ENCODE data around the gene CPEB3. TPM values are rescaled to one million over a fixed set of nuclear protein-coding genes. Genes with fewer than 3 reads are reported as not detected.

Gene CPEB3
- total RNA-seq, 6 experiments from 2014 or later = 0.85 to 1.1 (median 1.0) TPM

DNA sequence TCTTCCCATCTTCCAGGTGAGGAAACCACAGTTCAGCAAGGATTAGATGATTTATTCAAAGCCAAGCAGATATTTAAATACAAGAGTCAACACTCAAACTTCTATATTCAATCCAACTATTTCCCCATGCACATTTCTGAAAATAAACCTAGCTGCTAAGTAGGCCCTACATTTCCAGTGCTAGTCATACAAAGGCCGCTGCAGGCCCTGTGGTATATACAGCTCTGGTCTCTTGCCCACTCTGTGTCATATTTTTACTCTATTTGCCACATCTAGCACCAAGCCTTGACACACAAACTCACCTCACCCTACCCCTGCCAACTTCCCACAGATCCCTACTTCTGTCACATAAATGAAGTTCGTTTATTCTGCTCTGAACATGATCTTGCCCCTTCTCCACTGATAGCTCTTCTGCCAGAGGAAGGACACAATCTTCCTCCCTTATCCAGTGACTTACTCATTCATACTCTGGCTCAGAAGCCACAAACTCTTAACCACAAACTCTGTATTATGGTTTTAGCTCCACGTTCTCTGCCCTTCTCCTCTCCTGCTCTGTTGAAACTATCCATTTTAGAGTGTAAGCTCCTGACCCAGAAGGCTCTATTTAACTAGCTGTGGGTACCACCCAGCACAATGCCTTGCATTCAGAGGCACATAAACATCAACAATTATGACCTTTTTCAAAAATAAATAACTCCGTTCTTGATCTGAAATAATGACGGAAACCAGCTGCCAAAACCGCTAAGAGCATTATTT lies 180.7 kb downstream of the CPEB3 start:
- Mint-ChIP-seq H3K27me3 (ENCODE audit: insufficient read depth) (no peaks in the 10 kb centered on the region), H3K36me3 (ENCODE audit: low read depth) (no peaks in the 10 kb centered on the region), H3K4me3 (no peak overlapping the region), H3K27ac (no peak overlapping the region), H3K4me1 (ENCODE audit: low read depth) (no peaks in the 10 kb centered on the region), H3K9me3 (no peaks in the 10 kb centered on the region)
- DNase-seq = peak; percentile 48
- TF ChIP-seq, protein P1, sequence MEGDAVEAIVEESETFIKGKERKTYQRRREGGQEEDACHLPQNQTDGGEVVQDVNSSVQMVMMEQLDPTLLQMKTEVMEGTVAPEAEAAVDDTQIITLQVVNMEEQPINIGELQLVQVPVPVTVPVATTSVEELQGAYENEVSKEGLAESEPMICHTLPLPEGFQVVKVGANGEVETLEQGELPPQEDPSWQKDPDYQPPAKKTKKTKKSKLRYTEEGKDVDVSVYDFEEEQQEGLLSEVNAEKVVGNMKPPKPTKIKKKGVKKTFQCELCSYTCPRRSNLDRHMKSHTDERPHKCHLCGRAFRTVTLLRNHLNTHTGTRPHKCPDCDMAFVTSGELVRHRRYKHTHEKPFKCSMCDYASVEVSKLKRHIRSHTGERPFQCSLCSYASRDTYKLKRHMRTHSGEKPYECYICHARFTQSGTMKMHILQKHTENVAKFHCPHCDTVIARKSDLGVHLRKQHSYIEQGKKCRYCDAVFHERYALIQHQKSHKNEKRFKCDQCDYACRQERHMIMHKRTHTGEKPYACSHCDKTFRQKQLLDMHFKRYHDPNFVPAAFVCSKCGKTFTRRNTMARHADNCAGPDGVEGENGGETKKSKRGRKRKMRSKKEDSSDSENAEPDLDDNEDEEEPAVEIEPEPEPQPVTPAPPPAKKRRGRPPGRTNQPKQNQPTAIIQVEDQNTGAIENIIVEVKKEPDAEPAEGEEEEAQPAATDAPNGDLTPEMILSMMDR (IDR thresholded peaks at IDR 0.05) = no peak

DNA sequence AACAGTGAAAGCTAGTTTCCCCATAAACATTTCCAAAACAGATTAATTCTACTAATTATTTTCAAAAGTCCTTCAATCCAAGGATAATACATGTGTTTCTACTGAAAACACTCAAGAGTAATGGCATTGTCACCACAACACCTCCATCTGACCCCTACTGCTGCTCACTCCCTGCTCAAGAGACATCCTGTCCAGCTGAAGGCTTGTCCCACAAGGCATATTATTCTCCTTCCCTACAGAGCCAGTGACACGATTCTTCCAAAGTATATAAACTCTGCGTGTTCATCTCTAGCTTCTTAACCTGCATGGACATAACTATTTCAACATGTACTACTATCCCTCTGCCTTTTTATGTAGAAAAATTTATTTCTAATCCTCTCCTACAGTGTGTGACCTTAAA lies 182.1 kb downstream of the CPEB3 start:
- H3K36me3 Mint-ChIP-seq (ENCODE audit: low read depth) = no peaks in the 10 kb centered on the region
- DNase-seq = no peak
- H3K4me1 Mint-ChIP-seq (ENCODE audit: low read depth) = peaks cover 2% of the 10 kb centered on the region; the same call in 1 of the 2 replicates
- H3K9me3 Mint-ChIP-seq = no peaks in the 10 kb centered on the region
- H3K27ac Mint-ChIP-seq = no peak overlapping the region
- H3K27me3 Mint-ChIP-seq (ENCODE audit: insufficient read depth) = no peaks in the 10 kb centered on the region
- no peak overlapping the region for H3K4me3 Mint-ChIP-seq
- TF ChIP-seq, protein P1 (IDR thresholded peaks at IDR 0.05) = no peak

DNA sequence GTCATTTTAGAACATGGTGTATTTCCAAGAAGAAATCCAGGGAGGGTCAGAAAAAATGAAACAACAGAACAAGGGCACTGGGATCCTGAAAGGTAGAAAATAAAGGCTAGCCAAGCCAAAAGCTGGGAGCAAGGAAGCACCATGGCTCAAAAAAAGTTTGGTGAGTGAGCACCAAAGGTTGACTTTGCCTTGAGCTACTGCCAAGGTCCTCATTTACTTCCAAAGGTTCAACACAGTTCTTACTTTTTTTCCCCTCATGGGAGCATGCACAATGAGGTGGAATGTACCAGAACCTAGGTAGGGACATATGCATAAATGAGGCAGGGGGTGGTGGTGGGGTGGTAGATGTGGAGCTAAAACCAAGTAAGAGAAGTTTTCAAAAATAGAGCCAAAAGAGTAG lies 182.8 kb downstream of the CPEB3 start:
- Mint-ChIP-seq H3K4me3 (no peak overlapping the region), H3K36me3 (ENCODE audit: low read depth) (no peaks in the 10 kb centered on the region), H3K27ac (no peak overlapping the region), H3K27me3 (ENCODE audit: insufficient read depth) (0 out of 2 replicates have a peak, but pooled peaks cover 2% of the 10 kb centered on the region), H3K9me3 (no peaks in the 10 kb centered on the region), H3K4me1 (ENCODE audit: low read depth) (peaks cover 8% of the 10 kb centered on the region)
- TF ChIP-seq, protein P1 (IDR thresholded peaks at IDR 0.05) = no peak
- DNase-seq = no peak

DNA sequence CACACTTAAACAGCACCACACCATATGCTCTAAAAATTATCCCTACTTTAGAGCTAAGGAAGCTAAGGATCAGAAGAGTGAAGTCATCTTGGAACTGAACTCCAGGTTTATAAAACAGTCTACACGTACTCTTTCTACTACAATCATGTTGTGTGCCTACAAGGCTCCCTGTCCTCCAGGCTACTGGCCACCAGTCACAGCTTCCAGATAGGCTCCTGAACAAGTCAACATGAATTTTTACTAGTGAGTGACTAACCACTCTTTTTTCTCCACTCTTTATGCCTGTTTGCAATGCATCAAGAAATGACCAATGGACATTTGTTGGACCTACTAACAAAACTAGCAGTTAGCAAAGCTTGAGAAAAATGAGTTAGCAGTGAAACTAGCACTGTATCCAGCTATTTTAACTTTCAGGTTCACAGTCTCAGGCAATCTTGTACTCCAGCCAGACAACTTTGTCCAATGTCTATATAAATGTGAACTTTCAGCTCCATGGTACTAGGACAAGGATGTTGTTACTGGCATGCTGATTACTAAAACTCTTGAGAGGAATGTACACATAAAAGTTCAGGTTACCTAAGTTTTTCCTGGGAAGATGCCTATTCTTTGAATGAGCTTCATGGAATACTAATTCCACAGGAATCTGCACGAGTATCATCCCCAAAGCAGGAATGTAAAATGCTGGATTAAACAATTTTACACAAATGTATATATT lies 187.3 kb downstream of the CPEB3 start:
- Mint-ChIP-seq H3K4me1 (ENCODE audit: low read depth) (peaks cover 33% of the 10 kb centered on the region), H3K9me3 (no peaks in the 10 kb centered on the region), H3K27ac (no peak overlapping the region), H3K27me3 (ENCODE audit: insufficient read depth) (0 out of 2 replicates have a peak, but pooled peaks cover 2% of the 10 kb centered on the region), H3K4me3 (no peak overlapping the region), H3K36me3 (ENCODE audit: low read depth) (no peaks in the 10 kb centered on the region)
- TF ChIP-seq, protein P1 (IDR thresholded peaks at IDR 0.05) = no peak
- DNase-seq = no peak

DNA sequence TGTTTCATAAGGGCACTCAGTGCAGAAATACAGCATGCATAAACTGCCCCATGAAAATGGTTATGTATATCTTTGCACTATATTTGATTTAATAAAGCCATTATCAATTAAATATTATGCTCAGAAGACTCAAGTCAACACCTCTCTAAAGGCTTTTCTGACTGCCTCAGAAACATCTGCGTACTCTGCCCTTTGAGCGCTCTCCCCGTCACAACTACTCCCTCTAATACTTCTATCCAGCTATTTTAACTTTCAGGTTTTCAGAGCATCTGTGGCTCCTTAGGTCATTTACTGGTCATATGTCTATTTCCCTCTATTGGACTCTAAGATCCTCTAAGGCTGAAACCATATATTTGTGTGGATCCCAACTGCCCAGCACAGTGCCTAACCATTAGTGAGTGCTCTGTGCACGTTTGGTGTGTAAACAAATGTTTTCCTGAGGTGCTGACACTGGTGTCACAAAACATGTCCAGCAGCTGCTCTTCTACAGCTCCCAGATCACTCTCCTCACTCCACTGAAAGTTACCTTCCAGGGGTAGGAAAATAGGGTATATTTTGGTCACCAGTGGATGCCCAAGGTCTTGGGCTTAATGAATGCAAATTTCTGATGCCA lies 188.2 kb downstream of the CPEB3 start:
- H3K27me3 Mint-ChIP-seq (ENCODE audit: insufficient read depth) = 0 out of 2 replicates have a peak, but pooled peaks cover 2% of the 10 kb centered on the region
- no peak overlapping the region for H3K4me3 Mint-ChIP-seq
- peaks cover 33% of the 10 kb centered on the region for H3K4me1 Mint-ChIP-seq (ENCODE audit: low read depth)
- TF ChIP-seq, protein P1 (IDR thresholded peaks at IDR 0.05) = no peak
- no peaks in the 10 kb centered on the region for H3K9me3 Mint-ChIP-seq
- H3K36me3 Mint-ChIP-seq (ENCODE audit: low read depth) = no peaks in the 10 kb centered on the region
- H3K27ac Mint-ChIP-seq = no peak overlapping the region
- no peak for DNase-seq

Data from HFFc6 (cell line).